Posterior cingulate gyrus (tissue), 11 donors: ENCODE measurements around the gene DDX25.

Source experiments
- DNase-seq, 10 donors: peaks; one replicate each; pipeline versions ENCODE4 v3.0.0 to v3.0.0-alpha.2; 2020 to 2021; ENCODE audit warnings: mixed read lengths in 3 of 10
- intact Hi-C: fragments of 100-400 bp; cut with DNase I; formaldehyde crosslinking; loops from one replicate; pipeline ENCODE4 v1.15.1; 2023

DDX25 gene

DNA sequence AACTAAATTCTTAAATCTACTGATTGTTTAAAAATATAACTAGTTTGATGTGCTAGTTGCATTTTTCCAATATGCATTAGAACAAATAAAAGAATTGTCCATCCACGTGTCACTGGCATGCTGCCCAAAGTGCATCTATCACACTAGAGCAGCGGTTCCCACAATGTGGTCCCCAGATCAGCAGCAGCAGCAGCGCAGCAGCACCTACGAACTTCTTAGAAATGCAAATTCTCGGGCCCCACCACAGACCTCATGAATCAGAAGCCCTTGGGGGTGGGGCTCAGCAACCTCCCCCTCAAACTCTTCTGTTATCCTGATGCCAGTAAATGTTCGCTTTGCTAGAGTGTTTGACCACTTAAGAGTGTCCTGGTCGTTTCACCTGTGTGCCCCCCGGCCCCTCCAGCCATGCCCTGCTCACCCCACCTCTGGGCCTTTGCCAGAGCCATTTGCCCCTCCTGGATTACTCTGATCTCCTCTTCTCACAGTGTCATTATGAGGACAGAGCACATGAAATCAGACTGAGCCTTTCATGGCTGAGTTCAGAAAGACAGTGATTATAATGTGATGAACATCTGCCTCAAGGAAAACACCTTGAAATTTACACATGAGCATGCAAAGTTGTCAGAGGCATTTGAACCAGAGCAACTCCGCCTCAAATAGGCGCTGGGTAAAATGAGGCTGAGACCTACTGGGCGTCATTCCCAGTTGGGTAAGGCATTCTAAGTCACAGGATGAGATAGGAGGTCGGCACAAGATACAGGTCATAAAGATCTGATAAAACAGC lies 28.9 kb downstream of the DDX25 start:
- DNase-seq = peak in 1 of 10 donors; percentile 7
- intact Hi-C loops = no loop called here

GRCh38 chr11:125934473-125934872 lies 30.2 kb downstream of the DDX25 start:
- DNase-seq = peak in 1 of 10 donors; percentile 43
- intact Hi-C loops = no loop called here

GRCh38 chr11:125935056-125935455 lies 30.7 kb downstream of the DDX25 start:
- intact Hi-C loops = no loop called here

DNA sequence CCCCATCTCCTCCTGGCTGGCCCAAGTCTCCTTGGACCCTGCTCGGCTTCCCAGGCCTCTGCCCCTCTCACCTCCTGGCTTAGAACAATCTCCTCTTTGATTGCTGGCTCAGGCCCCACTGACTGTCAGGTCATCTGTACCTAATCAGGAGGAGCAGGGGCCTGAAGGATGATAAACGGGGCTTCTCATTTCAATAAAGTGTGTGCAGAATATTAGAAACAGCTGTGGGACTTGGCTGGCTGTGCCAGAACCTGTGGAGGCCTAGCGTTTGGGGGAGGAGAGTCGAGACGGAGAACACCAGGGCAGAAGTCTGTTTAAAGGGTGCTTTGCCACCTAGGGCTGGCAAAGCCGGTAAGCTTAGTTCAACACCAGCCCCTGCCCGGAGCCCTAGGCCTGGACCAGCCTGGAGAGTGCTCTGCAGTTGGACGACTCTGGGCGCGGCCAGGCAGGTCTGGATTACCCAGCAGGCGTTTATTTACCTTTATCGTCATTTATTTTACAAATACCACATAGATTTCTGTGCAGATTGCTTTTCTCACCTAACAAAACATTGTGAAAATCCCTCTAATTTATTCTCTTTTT lies 31.4 kb downstream of the DDX25 start:
- intact Hi-C loops = no loop called here
- DNase-seq = peak in 1 of 10 donors; percentile 40

More at GRCh38 chr11:125935056-125935455, 30.7 kb downstream of the DDX25 start:
- DNase-seq = no peak

- intact Hi-C loops = no loop called here
- DNase-seq = peak in 1 of 10 donors; percentile 46
These were observed 34.1 kb downstream of the DDX25 start for GRCh38 chr11:125938418-125938817.

DNA sequence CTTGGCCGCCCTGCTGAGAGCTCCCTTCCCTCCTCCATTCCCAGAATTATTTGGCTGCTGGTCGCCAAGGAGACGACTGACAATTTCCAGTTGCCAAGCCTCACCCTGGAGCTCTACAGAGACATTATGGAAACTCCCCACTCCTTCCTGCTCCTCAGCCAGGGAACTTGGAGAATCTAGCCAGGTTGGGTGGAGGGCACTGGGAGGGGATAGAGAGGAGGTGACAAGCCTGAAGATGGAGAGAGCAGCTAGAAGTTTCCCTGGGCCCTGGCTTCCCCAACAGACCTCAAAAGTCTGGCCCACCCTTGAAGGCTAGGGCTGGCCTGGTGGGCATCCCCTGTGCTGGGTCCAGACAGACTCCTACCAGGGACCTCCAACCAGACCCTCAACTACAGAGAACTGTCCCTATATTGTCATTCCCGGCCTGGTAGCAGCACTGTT lies 34.8 kb downstream of the DDX25 start:
- intact Hi-C loops = no loop called here
- no peak for DNase-seq

GRCh38 chr11:125940145-125940544 lies 35.8 kb downstream of the DDX25 start:
- DNase-seq = no peak
- intact Hi-C loops = no loop called here

DNA sequence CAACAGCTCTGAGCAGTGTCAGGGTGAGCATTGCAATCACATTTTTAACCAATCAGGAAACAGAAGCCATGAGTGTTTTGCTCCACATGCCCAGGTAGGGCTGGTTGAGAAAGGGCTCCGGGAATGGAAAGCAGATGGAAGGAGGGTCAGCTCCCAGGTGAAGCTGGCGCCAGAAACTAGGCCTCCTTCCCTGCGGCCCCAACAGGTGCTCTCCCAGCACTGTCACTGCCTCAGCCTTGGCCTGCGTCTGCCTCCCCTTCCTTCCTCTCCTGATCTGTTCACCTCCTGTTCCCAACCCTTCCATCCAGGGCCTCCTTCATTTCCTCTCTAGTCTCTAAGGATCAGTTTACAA lies 36.9 kb downstream of the DDX25 start:
- no peak for DNase-seq
- intact Hi-C loops = no loop called here

DNA sequence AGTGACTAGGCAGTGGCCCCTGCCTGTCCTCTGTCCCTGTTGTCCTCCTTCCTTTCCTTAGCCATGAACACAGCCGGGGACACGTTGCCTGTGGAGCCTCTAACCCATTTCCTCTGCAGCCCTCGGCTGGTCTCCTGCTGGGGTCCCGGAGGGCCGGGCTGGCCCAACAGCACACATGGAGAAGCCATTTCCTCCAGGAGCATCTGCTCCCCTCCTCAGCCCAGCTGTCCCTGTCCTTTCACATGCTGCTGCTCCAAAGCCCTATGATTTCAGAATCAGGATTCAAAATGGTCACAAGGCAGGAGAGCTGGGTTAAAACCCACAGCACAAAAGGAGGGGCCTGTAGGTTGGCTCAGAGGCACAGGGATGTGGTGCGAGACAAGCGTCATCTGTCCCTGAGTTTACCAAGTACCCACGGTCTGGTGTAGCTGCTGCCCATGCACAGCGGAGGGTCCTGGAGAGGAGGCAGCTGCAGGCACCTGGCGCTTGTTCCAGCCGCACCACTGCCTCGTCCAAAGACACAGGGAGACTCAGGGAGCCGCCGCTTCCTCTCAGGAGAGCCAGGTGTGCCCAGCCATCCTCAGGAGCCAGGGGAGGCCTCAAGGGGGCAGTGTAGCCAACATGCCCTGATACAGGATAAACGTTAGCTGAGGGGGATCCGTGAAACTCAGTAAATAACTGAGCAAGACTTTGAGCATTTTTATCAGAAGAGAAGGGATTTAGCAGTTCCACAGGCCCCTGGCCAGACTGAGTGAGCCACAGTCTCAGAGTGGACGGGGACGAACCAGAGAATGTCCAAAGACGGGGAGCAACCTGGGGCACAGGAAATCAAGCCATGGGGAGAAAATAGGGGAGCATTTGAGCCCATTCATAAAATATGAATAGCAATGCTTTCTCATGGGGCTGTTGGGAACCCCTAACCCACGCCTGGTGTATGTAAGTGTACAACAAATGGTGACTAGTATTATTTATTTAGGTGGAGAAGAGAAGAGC lies 37.6 kb downstream of the DDX25 start:
- intact Hi-C loops = no loop called here
- DNase-seq = peak in 5 of 10 donors; percentile 40 to 92 (median 47)

GRCh38 chr11:125942771-125943428 lies 38.6 kb downstream of the DDX25 start:
- intact Hi-C loops = no loop called here
- DNase-seq = no peak

DNA sequence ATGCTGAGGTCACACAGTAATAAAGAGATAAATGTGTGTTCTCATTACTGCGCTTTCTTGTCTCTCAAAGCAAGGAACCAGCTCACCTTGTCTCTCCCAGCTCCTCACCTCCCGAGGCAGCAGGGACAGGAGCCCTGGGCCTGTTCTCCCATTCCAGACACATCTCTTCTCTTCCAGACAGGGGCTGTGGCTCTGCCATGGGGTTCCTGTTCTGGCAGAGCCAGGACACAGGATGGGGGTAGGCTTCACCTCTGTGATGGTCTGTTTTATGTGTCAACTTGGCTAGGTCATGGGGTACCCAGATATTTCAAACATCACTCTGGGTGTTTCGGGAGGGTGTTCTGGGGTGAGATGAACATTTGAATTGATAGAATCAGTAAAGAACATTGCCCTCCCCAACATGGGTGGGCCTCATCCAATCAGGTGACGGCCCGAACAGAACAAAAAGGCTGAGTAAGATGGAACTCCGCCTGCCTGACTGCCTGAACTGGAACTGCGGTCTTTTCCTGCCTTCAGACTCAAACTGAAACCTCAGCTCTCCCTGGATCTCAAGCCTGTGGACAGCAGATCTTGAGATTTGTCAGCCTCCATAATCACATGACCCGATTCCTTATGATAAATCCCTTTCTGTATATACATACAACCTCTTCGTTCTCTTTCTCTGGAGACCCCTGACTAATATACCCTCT lies 39.5 kb downstream of the DDX25 start:
- DNase-seq = no peak
- intact Hi-C loops = no loop called here

GRCh38 chr11:125944350-125945010 lies 40.2 kb downstream of the DDX25 start:
- no peak for DNase-seq
- intact Hi-C loops = no loop called here

DNA sequence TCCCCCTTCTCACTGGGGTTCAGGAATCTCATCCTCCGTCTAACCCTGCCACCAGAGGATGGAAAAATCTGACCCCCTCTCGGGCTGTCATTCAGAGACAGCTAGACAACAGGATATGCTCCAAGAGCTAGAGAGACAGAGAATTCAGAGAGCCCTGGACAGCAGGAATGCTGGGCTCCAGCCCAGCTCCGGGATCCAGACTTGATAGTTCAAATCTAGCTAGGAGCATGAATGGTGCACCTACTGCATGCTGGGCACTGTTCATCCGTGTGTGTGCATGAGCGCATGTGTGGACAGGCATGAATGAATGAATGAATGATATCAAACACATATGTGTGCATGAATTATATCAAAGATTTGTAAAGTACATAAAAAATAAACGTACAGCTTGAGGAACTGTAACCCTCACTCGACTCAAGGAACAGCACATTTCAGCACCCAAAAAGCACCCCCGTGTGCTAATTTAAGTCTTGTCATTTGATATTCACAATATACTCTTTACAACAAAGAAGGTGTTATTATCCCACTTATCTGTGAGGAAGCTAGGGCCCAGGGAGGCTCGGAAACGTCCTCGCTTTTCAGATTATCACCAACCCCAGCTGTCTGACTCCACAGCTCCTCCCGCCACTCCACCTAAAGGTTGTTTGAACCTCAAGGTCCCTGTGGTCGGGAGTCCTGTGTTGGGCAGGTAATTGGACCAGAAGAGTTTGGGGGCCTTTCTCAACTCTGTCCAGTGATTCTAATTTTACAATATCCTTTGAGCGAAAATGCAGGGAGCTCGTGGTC lies 40.9 kb downstream of the DDX25 start:
- DNase-seq = no peak
- intact Hi-C loops = no loop called here

GRCh38 chr11:125945797-125946520 lies 41.7 kb downstream of the DDX25 start, which contains the start of gene VSIG10L2:
VSIG10L2 (plus strand) TSS chr11:125946044; CDS start chr11:125946056, 12 bp downstream.
- intact Hi-C loops = no loop called here
- no peak for DNase-seq

DNA sequence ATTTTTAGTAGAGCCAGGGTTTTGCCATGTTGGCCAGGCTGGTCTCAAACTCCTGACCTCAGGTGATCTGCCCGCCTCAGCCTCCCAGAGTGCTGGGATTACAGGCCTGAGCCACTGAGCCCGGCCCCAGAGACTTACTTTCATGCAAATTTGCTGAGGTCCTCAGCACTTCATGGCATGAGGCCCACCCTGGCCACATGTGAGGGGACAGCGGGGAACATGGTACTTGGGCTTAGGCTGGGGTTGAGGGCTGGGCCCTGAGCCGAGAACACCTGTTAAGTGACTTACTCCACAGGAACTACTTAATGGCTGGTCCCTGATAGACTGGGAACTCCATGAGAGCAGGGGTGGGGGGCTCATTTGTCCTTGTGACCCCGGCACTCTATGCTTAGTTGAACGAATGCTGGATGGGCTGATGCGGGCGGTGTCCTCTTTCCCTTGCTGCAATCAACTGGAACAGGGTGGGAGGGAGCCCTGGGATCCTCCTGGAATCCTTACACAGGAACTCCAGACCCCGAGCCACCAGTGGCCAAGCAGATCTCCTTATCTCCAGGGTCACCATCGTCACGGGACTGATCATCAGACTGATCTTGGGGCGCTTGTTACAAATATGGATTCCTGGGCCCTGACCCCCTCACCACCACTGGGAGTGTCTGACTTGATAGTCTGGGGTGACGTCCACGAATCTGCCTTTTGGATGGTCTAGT lies 42.6 kb downstream of the DDX25 start:
- intact Hi-C loops = no loop called here
- no peak for DNase-seq

DNA sequence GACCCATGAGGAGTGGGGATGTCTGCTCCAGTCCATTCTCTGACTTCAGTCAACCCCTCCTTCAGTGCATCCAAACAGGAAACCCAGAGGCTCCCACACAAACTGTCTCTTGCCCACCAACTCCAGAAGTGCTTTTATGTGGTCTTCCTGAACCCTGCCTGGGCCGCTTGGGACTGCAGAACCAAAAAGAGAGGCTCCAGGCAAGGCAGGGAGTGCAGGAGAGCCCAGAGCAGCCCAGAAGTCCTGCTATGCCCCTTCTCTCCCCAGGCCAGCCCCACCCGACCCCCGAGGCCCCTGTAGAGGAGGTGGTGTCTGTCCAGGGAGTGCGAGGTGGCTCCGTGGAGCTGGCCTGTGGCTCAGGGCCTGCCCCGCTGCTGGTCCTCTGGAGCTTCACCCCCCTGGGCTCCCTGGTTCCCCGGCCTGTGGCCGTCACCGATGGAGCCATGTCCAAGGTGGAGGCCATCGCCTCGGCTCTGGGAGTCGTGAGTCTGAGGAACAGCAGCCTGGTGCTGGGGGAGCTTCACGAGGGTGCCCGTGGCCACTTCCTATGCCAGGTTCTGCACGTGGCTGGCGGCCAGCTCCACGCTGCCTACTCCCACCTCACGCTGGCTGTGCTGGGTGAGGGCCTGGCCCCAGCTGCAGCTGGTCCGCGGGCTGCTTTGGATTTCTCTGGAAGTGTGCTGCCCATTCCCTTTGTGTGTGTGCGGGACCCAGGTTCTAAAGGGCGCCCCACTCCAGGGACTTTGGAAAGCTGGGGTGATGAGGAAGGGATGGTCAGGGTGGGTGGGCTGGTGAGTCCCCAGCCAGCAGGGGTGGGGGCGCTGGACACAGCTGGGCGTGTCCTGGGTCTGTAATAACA lies 43.3 kb downstream of the DDX25 start:
- DNase-seq = peak in 1 of 10 donors; percentile 70
- intact Hi-C loops = no loop called here
